ENCODE measurements around the gene ZNF786.
"Not testable (repeated sequence)": the region's sequence is repeated elsewhere in the genome, so short reads cannot be mapped to it uniquely, and the experiment has no call there.

Gene ZNF786

GRCh38 chr7:149031353-149031910, 59.1 kb downstream of the ZNF786 start:
- no peak overlapping the region for H3K4me3 ChIP-seq (replicated peaks; ENCODE audit: low read depth, low read length)
- no peak for TF ChIP-seq CTCF (IDR thresholded peaks at IDR 0.05; ENCODE audit: low read length, missing control alignments)
- no peak for DNase-seq (ENCODE audit: low read depth)

- not testable (repeated sequence) for H3K4me3 ChIP-seq (replicated peaks; ENCODE audit: low read depth, low read length); DNase-seq (ENCODE audit: low read depth)
Measured at GRCh38 chr7:149030439-149030838, 60.1 kb downstream of the ZNF786 start.

DNA sequence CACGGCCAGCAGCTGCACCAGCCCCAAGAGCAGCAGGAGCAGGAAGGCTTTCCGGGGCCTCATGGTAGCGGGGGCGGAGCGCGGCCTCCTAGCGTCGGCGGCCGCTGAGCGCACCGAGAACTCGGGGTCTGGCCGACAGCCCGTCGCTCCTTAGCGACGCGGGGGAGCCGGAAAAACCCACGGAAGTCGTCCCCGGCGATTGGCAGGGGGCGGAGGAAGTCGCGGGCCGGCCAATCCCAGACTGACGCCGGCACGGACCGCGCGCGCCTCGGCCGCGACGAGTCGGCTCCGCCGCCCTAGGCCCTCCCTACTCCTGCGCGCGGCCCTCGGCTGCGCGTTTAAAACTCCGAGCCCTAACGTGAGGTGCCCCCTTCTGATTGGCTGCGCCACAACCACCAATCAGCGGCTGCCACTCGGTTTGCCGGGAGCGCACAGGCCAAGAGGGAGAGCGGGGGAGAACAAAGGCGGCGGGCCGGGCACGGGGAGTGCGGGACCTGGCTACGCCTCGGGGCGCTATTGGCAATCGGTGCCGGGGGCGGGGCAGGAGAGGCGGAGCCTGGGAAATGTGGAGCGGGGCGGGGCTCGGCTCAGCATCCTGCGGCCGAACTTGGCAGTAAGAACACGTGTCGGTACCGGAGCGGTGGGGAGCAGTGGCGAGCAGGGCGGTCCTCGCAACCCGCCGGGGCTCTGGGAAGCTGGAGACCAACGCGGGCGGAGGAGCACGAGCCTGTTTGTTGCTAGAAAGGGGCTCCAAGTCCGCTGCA, 62.0 kb downstream of the ZNF786 start, which contains the start of gene PDIA4:
Gene PDIA4 (minus strand): TSS at position 160 of the 764 bp plus-strand sequence. CDS start 97 bp downstream, at position 63.
- peak within 1 kb of the TSS; percentile 85 for H3K4me3 ChIP-seq (replicated peaks; ENCODE audit: low read depth, low read length)
- no peak for TF ChIP-seq CTCF (IDR thresholded peaks at IDR 0.05; ENCODE audit: low read length, missing control alignments)
- peak; percentile 99 for DNase-seq (ENCODE audit: low read depth)

DNA sequence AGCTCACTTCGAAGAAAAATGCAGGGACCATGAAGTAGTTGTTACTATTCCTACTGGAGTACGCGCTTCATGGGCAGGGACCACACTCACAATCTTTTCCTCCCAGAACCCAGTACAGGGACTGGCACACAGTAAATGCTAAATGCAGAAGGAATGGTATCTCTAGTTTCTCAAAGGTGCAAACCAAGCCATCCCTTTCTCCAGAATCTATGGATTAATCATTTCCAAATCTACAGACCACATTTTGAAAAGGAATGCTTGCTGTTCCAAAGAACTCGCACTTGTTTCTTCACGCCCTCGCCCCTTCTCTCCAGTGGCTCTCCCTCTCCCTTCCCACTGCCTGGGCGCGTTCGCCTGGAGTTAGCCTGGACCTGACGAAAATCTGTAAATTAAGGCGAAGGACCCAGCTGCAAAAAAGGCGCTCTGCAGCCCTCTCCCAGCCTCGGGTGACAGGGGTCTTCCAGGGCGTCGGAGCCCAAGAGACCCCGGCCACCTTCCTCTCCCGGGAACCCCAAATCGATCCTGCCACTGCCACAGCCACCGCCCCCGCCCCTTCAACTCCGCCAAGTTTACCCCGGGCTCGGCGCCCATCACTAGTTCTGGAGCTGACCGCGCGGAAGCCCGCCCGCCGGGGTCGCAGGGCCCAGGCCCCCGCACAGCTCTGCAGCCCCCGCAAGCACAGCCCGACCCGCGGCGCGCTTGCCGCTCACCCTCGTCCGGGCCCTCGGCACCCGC, 62.7 kb downstream of the ZNF786 start:
- TF ChIP-seq CTCF (IDR thresholded peaks at IDR 0.05; ENCODE audit: low read length, missing control alignments) = no peak
- peak; percentile 29 for DNase-seq (ENCODE audit: low read depth)
- H3K4me3 ChIP-seq (replicated peaks; ENCODE audit: low read depth, low read length) = peak overlapping the region; percentile 85

DNA sequence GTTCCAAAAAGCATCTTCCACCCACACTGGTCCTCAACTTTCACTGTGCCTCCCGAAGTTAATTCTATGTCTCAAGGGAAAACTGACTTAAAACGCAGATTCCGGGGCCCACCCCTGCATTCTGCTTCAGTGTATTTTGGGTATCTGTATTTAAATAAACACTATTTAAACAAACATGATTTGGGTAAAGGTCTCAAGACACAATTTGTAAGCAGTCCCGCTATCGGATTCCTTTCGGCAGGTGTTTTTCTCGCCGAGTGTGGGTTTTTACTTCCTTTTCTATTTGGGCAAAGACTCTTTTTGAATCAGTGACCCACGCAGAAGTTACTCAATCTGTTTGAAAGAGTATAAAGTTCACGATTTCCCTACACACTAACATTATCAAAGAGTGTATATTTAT, 63.5 kb downstream of the ZNF786 start:
- peak overlapping the region; percentile 85 for H3K4me3 ChIP-seq (replicated peaks; ENCODE audit: low read depth, low read length)
- DNase-seq (ENCODE audit: low read depth) = no peak
- no peak for TF ChIP-seq CTCF (IDR thresholded peaks at IDR 0.05; ENCODE audit: low read length, missing control alignments)

DNA sequence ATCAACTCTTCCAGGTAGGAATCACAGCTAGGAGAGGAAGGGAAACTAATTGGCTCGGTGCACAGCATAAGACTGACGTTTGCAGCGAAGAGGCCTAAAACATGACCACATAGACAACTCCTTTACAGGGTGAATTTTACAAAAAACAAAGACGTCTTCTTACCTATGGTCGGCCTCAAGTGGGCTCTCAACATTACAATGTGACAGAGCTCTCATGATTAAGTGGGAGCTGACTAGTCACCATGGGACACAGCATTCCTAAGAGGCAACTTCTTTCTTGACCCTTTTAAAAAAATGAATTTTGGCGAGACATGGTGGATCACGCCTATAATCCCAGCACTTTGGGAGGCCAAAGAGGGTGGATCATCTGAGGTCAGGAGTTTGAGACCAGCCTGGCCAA, 66.9 kb downstream of the ZNF786 start:
- H3K4me3 ChIP-seq (replicated peaks; ENCODE audit: low read depth, low read length) = no peak overlapping the region
- no peak for TF ChIP-seq CTCF (IDR thresholded peaks at IDR 0.05; ENCODE audit: low read length, missing control alignments)
- DNase-seq (ENCODE audit: low read depth) = no peak

GRCh38 chr7:149022756-149023360, 67.7 kb downstream of the ZNF786 start:
- TF ChIP-seq CTCF (IDR thresholded peaks at IDR 0.05; ENCODE audit: low read length, missing control alignments) = no peak
- DNase-seq (ENCODE audit: low read depth) = no peak
- H3K4me3 ChIP-seq (replicated peaks; ENCODE audit: low read depth, low read length) = no peak overlapping the region

Measured in fibroblast of pulmonary artery (primary cell).